Activated CD8-positive, alpha-beta memory T cell treated with anti-CD3 and anti-CD28 coated beads, Interleukin-2, amount 50 U/mL, for 24 hours (primary cell): ENCODE data around the gene NBEAL1.
"Not testable (repeated sequence)": the region's sequence is repeated elsewhere in the genome, so short reads cannot be mapped to it uniquely, and the experiment has no call there.

ENCODE experiments used
- DNase-seq: peaks from one replicate; pipeline ENCODE4 v3.0.0-alpha.2; 2020; ENCODE audit errors: extremely low read depth

NBEAL1 gene

DNA sequence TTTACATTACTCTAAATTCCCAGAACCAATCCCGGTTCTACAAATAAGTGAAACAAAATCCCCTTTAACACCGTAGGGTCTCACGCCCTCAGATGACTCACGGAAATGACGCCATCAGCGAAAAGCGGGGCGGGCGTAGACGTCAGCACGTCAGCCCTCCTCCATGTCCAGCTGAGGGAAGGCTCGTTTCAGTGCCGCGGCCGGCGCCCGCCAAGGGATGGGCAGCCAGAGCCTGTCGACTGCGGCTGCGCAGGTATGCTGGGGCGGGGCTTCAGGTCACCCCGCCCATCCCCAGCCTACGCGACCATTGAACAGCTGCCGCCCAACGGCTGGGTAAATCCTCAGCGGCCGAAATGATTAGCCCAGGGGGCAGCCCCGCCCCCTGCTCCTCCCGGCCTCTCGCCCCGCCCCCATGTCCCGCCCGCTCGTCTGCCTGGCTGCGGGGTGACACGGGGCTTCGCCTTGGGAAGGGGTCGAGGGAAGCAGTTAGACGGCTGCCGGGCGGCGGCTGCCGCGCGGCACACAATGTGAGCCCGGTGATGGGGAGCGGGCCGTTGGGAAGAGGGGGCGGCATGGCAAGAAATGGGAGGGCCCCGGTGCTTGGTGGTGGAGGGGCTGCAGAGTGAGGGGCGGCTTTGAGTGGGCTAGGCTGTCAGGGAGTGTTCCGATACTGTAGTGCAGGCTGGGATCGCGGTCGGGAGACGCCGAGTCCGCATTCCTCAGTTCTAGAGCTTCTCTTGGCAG, at the start of gene NBEAL1:
Gene NBEAL1, plus strand, starts transcription at position 420 of the 744 bp plus-strand sequence. CDS start 1,510 bp downstream, outside the sequence.
- DNase-seq = peak; percentile 91

- no peak for DNase-seq
Observed at GRCh38 chr2:202965810-202966460, 48.7 kb upstream of the NBEAL1 start.

- not testable (repeated sequence) for DNase-seq
Observed at GRCh38 chr2:202969404-202969803, 45.3 kb upstream of the NBEAL1 start.

- no peak for DNase-seq
Observed at GRCh38 chr2:202976809-202977208, 37.9 kb upstream of the NBEAL1 start.

- DNase-seq = no peak
Observed at GRCh38 chr2:202982779-202983491, 31.7 kb upstream of the NBEAL1 start.

DNA sequence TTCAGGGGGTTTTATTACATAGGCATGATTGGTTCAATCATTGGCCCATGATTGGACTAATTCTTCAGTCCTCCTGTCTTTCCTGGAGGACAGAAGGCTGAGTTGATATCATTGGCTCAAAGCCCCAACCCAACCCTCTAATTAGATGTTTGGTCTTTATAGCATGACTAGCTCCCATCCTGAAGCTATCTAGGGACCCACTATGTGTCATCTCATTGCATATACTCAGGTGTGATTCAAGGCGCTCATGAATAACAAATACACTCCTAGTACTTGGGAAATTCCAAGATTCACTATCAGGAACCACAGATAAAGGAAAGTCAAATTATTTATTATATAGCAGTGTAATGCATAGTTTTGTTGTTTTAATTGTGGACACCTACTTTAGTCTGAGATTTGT, 24.9 kb upstream of the NBEAL1 start:
- no peak for DNase-seq

GRCh38 chr2:202990501-202990900, 24.2 kb upstream of the NBEAL1 start:
- no peak for DNase-seq

- not testable (repeated sequence) for DNase-seq
Observed at GRCh38 chr2:202997113-202997512, 17.6 kb upstream of the NBEAL1 start.

DNA sequence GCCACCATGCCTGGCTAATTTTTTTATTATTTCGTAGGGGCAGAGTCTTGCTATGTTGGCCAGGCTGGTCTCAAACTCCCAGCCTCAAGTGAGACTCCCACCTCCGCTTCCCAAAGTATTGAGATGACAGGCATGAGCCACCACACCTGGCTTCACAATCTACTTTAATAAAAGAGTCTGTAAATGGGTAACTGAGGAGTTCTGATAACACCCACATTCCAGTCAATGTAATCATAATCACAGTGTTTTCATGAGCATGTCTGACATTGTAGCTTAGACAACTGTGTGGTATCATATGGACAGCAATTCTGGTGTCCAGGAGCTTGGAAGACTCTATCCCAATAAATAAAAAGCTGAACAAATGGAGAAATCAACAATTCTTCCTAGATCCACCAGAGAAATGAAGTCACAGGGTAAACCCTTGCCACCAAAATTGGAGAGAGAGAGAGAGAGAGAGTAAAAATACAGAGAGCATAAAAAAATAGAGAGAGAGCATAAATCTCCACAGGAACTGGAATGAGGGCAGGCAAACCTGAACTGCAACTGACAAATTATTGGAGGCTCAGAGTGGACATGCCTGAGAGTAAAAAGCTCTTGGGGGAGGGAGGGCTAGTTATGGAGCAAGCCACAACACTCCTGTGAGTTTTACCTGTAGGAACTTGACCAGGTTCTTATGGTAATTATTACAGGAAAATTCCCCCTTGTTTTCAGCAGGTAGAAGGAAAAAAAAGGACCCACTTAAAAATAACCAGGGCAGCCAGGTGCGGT, 12.4 kb upstream of the NBEAL1 start:
- no peak for DNase-seq

DNA sequence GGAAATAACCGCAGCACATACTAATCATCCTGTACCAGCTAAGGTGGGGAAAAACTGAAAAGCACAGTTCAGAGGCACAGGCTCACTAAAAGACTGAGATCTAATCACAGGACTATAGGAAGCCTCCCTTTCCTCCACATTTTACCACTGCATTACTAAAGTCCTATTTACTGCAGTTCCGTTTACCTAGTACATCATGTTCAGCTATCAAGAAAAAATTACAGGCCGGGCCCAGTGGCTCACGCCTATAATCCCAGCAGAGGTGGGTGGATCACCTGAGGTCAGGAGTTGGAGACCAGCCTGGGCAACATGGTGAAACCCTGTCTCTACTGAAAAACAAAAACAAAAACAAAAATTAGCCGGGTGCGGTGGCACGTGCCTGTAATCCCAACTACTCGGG, 11.0 kb upstream of the NBEAL1 start:
- no peak for DNase-seq

DNA sequence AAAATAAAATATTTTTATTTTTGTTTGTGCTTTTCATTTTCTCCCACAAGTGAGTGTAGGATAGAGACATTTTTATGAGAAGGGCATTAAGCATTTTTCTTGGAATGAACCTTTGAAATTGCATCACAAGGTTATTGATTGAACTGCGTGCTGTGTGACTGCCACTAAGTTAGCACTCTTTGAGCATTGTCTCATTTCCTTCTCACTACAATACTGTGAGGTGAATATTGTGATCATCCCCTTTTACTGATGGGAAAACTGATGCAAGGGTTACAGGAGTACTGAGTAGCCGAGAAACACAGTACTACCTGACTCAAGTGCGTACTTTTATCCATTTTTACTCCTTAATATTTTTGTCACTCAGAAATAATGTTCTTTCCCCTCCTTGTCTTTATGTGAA, 2.0 kb downstream of the NBEAL1 start:
- DNase-seq = no peak

DNA sequence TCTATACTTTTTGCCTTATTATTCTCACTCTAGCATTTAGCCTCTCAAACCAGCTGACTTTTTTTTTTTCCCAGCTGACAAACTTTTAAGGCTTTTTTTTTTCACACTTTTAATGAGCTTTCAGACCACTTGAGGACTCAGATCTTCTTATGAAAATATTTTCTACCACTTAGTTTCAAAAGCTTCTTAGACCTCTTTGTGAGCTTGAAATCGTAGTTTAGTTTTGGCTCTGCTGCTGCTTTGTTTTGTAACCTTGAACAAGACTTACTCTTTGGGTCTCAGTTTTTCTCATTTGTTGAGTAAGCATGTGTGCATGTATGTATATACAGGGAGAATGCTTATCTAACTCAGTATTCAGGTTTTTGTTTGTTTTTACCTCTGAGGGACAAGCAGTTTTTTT, 3.5 kb downstream of the NBEAL1 start:
- no peak for DNase-seq

GRCh38 chr2:203019142-203019541, 4.5 kb downstream of the NBEAL1 start:
- no peak for DNase-seq

DNA sequence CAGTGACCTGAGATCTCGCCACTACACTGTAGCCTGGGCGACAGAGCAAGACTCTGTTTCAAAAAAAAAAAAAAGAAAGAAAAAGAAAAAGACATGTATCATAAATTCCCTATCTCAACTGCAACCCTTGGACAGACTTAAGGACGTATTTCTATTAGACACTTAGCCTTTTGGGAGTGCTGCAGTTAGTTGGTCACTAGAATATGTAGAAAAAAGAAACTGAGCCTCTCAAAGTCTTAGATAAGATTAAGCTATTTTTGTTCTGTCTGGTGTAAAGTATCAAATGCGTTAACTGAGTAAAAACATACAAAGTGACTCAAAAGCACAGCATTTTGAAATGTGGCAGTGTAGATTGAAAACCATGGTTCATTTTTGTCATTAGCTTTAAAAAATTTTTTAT, 7.3 kb downstream of the NBEAL1 start:
- no peak for DNase-seq

- DNase-seq = no peak
Observed at GRCh38 chr2:203022751-203023150, 8.1 kb downstream of the NBEAL1 start.

GRCh38 chr2:203025592-203025991, 10.9 kb downstream of the NBEAL1 start:
- DNase-seq = no peak

GRCh38 chr2:203030545-203030944, 15.9 kb downstream of the NBEAL1 start:
- no peak for DNase-seq

GRCh38 chr2:203030991-203031390, 16.3 kb downstream of the NBEAL1 start:
- no peak for DNase-seq

DNA sequence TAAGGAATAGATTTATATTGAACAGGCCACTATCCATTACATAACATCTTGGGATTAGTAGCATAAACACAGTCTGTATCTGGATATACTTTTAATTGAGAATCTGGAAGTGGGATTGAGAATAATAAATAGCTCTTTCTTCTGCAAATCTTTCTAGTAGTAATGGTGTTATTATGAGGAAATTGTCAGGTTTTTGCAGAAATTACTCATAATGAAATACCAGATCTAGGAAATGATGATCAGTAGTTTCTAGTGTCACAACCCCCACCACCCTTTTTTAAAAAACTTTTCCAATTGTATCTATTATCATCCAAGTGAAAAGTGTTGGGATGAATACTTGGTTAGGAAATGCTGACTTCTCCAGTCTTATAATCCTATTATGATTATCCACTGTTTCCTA, 18.7 kb downstream of the NBEAL1 start:
- DNase-seq = no peak

GRCh38 chr2:203035879-203036470, 21.3 kb downstream of the NBEAL1 start:
- DNase-seq = no peak

DNA sequence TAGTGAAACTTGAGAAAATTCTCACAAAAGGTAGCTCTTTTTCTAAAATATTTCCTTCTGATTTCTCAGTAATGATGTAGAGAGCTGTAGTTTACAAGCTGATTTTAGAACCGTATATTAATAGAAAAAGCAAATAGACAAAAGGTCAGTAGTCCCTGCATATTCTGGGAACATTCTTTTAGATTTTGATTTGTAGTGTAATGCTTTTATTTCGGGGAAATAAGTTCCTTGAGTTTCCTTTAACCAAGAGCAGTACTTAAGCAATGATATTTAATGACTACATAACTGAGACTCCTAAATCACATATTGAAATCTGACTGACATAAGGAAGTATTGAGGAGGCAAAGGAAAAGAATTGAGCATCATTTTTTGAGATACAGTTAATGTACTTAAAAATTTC, 22.4 kb downstream of the NBEAL1 start:
- no peak for DNase-seq

DNA sequence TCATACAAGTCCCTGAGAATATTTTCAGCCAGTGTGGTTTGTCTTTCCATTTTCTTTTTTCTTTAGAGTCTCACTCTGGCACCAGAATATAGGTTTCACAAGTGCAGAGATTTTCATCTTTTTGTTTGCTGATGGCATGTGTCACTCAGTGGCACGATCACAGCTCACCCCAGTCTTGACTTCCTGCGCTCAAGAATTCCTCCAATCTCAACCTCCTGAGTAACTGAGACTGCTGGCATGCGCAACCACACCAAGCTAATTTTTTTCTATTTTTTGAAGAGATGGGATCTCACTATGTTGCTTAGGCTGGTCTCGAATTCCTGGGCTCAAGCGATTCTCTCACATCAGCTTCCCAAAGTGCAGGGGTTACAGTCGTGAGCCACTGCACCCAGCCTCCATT, 23.9 kb downstream of the NBEAL1 start:
- no peak for DNase-seq
